Occipital lobe (tissue), 2 donors: ENCODE results near the gene KRT75. TPM values are rescaled to one million over a fixed set of nuclear protein-coding genes. Genes with fewer than 3 reads are reported as not detected.

Experiments used
- DNase-seq: peaks from one replicate; lab custom pipeline; 2025; lab: John Stamatoyannopoulos, UW
- total RNA-seq: library from RNA; depleted of rRNA; stranded (reverse); fragments of >200 nt; gene quantifications from one replicate; pipeline ENCODE4 v1.2.3, GENCODE V29; 2014

Gene KRT75
- total RNA-seq, 1 donor from 2014 or later, result not detected

DNA sequence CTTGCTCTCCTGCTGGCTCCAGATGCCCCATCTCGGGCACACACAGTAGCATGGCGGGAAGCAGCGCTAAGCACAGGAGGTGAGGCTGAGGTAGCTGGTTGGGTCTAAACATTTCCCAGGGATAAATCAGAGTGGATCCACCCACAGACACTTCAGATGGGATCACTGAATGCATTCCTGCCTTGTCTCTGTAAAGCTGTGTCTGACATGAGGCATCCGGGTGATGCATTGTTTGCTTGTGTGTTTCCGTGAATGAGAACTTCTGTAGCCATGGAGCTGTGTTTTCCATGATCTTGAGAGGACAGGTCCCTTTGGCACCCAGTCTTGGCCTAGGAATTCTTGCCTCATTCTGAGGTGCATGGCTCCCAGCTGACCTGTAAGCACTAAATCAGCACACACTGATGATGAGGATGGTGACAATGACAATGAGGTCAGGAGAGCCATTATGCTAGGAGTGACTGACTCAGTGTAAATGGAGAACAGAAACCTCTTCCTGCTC is 6.7 kb upstream of the KRT75 start:
- no peak for DNase-seq

DNA sequence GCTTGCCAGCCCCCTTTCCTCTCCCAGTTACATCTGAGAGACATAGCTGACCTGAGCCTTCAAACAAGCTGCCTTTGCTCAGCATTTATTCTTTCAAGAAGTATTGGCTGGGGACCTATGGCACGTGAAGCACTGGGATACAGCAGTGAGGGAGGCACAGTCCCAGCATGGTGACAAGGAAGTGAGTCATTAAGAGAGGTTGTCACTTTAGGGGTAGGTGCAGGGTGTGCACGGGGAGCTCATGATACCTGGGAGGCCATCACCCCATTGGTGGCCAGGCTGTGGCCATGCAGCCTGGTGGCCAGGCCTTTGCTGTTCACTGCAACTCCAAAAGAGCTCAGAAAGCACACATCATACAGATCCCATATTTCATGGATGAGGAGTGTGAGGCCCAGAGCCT is 5.7 kb upstream of the KRT75 start:
- no peak for DNase-seq

GRCh38 chr12:52439420-52439819 is 5.2 kb upstream of the KRT75 start:
- DNase-seq, result no peak

DNA sequence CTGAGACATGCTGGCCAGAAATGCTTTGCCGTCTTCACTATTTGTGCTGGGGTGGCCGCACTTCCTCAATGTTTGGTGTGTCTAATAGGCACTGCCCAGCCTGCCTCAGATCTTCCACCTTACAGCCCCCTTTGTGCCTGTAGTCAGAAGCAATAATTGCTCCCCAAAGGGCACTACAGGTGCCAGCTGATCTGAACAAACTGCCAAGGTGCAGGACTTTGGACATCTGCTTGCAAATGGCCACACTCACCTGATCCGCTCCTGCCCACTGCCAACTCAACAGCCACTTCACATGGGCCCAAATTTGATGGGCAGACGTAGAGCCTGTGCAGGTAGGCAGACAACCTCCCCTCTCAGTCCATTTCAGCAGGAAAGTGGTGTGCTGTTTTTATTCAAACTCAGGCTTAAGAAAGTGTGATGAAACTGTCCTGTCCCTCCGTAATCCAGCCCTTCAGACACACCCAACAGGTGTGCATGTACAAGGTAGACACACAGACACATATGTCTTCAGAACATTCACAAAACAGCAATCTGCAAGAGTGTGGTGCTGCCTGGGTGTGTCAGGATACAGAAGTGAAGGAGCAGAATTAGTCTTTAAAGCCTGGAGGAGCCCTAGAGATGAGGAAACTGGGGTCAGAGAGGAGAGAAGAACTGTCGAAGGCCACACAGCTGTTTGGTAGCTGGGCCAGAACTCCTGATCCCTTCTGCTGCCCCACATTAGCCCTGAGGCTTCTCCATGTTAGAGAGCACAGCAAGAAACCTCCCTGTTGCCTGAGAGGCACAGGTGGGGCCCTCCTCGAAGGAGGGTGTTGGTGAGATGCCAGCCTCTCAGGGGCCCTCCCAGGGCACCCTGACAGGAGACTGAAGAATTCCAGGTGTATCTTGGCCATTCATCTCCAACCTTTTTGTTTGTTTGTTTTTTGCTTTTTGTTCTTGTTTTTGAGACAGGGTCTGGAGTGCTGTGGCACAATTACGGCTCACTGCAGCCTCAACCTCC is 4.4 kb upstream of the KRT75 start:
- no peak for DNase-seq

- DNase-seq, result no peak
These were observed 3.3 kb upstream of the KRT75 start for GRCh38 chr12:52437508-52437907.

DNA sequence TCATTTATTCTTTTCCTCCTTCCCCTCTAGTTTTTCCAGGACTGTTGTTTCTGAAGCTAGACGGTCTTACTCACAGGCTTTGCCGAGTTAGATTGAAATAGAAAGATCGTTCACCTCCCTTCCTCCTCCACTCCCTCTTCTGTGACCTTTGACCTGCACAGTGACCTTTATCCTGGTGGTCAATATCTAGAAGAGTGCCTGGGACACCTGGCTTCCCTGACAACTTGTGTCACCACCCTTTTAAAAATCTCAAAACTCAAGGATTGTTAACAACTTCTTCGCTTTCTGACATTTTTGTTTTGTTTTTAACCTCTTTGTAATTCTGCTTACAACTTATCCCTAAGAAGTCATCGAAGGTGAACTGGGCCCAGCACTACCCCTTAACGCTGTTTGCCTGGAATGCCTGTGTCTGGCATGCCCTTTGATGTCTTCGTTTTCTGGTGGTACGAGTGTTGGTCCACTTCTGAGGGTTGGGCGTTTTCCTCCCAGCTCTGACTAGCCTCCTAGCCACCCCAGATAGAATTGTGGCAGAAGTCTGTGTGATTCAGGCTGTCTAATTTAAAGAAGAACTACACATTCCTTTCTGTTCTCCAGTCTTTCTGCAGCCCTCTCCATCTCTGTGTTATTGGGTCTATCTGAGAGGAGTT is 2.8 kb upstream of the KRT75 start:
- DNase-seq, result no peak

DNA sequence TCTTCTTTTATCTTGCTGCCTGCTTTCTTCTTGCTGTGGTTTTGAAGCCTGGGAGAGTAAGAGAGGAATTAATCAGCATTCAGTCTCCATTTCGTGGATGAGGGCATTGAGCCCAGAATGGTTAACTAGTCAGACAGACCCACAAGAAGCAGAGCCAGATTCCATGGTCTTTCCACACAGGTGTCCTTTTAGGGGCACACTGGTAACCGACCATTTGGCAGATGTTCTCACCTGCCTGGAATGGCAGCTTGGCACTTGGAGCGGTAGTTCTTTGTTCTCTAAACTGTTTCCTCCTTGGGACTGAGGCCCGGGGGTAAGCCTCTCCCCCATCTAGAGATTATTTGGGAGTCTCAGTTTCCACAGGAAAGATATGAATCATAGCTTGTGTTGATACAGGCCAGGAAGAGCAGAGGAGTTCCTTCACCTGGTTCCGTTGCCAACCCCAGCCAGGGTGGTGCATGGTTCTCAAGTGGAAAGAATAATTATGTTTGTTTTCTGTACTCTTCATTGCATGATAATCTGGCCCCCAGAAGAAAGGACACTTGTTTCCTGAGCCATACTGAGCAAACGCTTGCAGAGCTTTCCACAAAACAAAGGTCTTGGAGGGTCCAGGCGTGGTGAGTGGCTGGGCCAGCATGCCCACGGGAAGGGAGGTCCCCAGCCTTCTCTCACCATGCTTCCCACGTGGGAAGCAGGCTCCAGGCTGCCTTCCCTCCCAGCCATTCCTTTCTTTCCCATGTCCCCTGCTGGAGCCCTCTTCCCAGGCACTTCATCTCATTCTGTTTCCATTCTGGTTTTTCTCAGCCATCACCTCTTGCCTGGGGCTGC is 2.0 kb upstream of the KRT75 start:
- no peak for DNase-seq

DNA sequence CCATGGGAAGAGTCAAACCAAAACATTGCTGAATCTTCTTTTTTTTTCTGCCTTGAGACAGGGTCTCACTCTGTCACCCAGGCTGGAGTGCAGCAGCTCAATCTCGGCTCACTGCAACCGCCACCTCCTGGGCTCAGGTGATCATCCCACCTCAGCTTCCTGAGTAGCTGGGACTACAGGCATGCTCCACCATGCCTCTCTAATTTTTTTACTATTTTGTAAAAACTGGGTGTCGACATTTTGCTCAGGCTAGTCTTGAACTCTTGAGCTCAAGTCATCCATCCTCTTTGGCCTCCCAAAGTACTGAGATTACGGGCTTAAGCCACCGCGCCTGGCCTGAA is 1.5 kb upstream of the KRT75 start:
- no peak for DNase-seq

DNA sequence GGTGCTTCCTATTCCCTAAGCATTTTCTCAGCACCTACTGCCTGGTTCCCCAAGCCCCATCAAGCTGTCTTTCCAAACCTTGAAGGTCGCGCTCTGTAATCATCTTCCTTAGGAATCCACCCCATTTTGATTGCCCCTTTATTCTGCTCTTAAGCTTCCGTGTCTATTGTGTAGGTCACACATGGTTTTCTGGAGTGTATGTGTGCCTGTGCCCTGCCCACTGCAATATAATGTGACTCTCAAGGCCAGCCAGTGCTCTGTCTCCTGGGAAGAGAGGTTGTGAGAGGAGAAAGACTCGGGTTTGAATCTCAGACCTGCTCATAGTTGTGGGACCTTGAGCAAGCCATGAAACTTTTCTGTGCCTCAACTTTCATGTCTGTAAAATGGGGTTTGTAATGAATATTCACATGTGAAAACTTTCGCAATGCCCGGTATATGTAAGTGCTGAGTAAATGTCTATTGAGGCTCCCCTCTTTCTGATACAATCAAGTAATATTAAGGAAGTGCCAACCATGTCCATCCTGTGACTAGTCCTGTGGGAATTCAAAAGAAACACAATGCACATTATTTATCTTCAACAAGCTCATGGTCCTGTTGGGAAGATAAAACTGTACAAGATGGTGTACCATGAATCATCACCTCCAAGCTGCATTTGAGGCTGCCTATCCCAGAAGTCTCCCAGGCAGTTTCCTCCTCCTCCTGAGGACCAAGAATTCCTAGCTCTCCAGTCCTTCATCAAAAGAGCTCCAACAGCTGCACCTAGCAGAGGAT is 774 bp upstream of the KRT75 start:
- DNase-seq, result no peak

- no peak for DNase-seq
These were observed 580 bp downstream of the KRT75 start for GRCh38 chr12:52433501-52434080.

DNA sequence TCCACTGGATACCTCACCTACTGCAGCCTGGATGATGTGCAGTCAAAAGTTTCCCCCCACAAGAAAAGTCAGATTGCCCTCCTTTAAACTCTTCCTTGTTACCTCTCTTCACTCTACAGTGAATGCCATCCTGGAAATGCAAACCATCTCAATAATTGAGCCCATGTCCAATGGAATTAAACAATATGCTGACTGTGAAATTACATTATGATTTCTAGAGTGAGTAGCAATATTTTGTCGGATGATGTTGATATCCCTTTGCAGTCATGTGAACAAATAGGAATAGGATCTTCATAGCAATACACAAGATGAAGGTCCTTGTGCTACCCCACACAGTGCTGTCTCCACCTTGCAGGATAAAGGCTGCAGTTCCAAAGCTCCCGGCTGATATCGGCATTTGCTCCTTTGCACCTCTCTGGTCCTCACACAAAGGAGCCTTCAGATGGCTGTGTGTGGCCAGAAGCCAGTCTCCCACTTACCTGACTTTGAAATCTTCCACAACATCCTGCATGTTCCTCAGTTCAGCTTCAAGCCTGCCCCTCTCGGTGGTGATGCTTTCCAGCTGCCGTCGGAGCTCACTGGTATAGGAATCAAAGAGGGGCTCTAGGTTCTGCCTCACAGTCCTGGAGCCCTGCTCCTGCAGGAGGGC is 1.5 kb downstream of the KRT75 start:
- DNase-seq, result no peak

DNA sequence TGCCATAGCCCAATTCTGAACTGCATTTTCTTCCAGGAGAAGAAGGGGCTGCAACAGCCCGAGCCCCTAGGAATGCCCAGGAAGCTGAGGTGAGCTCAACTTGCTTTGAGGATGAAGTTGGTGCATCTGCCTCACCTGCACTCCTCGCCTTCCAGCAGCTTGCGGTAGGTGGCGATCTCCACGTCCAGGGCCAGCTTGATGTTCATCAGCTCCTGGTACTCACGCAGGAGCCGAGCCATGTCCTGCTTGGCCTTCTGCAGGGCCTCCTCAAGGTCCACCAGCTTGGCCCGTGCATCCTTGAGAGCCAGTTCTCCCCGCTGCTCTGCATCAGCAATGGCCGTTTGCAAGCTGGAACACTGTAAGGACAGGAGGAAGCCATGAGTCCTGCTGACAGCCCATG is 6.0 kb downstream of the KRT75 start:
- DNase-seq, result no peak

DNA sequence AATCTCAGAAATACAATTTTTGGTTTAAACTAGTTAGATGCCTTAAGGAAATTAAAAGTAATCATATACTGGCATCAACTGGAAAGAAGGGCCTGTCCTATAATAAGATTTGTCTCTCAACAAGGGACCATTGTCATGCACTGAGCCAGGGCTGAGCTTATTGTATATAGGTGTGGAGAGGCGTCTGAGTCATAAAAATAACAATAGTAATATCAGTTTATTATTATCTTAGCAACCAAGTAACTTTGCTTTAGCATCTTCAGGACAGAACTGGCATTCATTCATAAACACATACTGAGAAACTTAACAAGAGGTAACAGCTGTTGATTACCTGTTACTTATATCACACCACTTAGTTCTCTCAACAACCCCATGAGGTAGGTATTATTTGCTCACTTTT is 7.1 kb downstream of the KRT75 start:
- no peak for DNase-seq

DNA sequence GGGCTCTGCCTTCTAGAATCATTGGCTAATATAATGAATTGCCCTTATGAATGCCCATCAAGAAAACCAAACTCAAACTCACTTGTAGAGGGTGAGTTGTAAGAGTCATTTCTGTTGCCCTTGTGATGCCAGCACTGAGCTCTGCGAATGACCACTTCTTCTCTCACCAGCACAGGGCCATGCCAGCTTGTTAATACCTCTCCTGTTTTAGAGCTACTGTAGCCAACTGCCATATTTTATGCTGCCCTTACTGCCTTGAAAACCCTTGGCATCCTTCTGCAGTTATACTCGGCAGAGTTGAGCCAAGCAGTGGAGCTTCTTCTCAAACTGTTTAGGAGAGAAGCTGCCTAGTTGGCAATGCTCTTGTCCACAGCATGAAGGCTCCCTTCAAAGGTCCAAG is 8.1 kb downstream of the KRT75 start:
- no peak for DNase-seq

GRCh38 chr12:52425466-52425865 is 8.7 kb downstream of the KRT75 start:
- no peak for DNase-seq

DNA sequence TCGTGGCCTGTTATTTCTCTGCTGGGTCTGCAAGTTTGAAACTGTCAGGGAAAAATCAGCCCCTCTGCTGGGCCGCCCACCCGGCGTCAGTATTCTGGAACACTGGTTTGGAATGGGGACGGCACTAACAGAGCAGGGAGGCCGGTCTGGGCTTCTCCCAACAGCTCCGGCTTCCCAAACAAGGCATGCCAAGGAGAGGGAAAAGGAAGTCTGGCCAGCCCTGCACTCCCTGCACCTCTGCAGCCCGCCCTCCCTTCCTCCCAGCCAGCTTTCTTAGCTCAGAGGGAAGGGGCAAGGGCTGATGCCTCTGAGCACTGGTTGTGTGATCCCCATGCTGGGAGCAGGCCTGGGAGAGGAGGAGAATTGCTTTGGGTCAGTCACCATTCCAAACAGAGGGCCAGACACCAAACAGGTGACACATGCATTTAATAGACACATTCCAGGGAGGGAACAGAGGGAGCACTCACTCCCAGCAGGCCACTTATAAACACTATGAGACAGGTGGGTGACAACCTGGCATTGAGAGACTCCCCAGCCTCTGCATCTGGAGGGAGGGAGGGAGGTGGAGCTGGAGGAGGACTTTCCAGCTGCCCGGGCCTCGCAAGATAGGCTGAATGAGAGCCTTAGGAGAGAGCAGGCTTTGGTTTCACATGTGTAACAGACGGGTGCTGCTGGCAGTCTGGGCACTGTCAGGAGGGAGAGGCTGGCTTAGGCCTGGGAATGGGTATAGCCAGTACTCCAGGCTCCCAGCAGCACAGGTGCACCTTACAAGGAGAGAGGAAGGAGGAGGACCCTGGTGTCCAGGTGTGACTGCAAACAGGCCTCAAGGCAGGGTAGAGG is 10.3 kb downstream of the KRT75 start:
- no peak for DNase-seq

DNA sequence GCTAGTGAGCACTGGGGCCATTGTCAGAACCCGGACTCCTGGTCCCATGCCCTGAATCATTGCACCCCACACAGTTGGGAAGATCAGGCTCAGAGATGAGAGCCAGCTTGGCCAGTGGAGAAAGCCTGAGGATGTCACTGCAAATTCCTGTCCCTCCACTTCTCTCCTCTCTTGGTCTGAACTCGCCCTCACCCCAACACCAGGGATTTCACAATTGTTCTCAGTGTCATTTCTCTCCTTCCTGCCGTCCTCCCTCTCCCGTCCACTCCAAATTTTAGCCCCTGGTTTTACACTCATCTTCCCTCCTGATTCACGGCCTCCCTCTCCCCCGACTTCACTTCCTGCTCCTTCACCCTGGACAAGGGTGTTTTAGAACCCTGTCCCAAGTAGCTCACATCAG is 11.1 kb downstream of the KRT75 start:
- DNase-seq, result no peak

DNA sequence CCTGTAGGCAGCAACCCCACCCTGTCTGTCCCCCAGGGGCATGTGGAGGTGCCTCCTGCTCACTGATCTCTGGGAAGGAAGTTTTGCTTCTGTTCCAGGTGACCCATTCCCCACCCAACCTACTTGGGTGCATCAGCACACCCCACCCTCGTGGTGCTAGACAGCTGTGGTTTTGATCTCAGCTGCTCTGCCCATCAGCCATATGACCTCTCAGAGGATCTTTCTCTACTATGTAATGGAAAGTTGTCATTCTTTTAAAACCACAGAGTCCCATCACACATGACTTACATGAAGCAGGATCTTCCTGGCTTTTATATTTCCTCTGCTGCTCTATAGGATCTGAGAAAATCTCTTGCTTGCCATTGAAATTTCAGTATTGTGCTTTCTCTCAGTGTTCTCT is 14.5 kb downstream of the KRT75 start:
- DNase-seq, result no peak

GRCh38 chr12:52418576-52419110 is 15.5 kb downstream of the KRT75 start:
- no peak for DNase-seq
